NCI-H2227 treated with DMSO at 0.1 percent for 48 hours (cell line): Measurements from ENCODE around the gene NOD1.
"Not testable (repeated sequence)": the region's sequence is repeated elsewhere in the genome, so short reads cannot be mapped to it uniquely, and the experiment has no call there.

ENCODE experiments used
- DNase-seq: peaks from one replicate; lab custom pipeline; 2025; lab: John Stamatoyannopoulos, UW

NOD1 gene

DNA sequence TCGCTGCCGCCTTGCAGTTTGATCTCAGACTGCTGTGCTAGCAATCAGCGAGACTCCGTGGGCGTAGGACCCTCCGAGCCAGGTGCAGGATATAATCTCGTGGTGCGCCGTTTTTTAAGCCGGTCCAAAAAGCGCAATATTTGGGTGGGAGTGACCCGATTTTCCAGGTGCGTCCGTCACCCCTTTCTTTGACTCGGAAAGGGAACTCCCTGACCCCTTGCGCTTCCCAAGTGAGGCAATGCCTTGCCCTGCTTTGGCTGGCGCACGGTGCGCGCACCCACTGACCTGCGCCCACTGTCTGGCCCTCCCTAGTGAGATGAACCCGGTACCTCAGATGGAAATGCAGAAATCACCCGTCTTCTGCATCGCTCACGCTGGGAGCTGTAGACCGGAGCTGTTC, 58.5 kb downstream of the NOD1 start:
- DNase-seq = not testable (repeated sequence)

DNA sequence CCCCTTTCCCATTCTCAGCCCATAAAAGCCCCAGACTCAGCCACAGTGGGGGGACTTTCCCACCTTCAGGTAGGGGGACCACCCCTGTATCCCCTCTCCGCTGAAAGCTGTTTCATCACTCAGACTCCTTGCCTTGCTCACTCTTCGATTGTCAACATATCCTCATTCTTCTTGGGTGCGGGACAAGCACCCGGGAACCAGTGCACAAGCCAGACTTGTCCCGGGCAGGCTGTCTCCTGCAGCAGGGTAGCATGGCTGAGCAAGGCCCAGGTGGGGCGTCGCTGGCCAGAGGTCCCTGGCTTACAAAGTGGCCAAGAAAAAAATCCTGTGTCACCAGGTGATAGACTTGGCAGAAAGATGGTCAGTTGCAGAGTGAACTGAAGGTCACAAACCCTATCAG, 64.7 kb downstream of the NOD1 start:
- DNase-seq = no peak

DNA sequence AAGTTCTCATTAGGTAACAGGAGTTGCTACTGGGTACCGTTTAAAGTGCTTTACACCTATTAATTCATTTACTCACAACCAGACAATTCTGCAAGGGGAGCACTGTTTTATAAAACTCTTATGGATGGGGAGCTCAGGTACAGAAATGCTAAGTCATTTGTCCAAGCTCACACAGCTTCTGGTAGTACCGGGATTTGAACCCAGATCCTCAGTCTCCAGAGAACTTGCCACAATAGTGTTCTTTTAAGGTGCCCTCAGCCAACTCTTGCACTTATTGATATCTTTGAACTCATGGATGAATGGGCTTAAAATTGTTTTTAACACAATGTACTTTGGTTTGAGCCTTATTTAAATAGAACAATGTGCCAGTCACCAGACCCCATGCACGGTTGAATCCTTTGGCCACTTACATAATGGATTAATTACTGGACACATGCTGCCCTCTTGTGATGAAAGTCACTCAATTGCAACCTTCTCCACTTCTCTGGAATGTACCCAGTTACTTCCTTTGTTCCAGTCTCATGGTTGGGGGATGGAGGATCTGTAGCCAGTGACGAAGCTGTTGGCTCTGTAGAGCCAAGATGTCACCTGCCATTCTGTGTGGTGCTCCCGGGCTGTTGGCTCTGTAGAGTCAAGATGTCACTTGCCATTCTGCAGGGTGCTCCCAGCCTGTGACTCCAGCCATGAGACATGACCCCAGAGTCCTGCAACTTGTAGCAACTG, 65.6 kb downstream of the NOD1 start:
- DNase-seq = no peak

DNA sequence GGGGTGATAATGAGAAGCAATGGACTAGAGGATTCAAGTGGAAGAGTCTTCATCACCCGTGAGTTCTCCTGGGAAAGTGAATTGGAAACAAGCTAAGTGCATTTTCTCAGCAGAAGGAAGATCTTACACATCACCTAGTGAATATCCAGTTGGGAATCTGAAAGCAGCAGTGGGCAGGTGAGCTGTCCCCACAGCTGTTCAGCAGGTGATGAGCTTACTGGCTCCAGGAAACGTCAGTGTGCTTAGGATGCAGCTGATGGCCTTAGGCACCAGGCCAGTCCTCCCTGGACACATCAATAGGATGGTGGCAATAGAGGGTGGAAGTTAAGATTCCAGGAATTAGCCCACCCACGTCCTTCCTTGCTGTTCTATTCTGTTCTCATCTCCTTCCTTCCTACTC, 66.7 kb downstream of the NOD1 start:
- DNase-seq = no peak

GRCh38 chr7:30411173-30411572, 67.4 kb downstream of the NOD1 start:
- DNase-seq = no peak

DNA sequence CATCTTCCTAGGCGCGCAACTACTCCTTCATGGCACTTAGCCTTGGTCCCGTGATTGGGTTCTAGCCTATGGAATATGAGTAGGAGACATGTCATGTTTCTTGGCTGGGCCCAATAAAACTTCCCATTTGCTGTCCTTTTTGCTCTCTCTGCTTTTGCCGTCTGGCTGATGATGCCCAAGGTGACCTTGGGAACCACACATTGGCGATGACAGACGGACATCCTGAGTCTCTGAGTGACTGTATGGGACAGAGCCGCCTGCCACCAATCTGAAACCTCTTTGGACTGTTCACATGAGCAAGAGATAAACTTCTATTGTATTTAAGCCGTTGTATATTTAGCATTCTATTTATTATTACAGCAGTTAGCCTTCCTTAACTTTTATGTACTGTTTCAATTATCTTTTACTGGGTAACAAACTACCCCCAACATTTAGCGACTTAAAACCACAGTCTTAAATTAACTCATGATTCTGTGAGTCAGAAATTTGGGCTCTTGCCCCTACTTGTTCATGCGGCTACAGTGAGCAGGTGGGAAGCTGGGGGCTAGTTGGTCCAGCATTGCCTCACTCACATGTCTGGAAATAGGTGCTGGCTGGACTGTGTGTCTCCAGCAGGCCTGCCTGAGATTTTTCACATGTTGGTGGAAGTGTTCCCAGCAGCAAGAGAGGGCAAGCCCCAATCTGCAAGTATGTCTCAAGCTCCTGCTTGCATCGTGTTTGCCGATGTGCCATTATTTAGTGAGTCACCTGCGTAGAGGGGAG, 71.7 kb downstream of the NOD1 start:
- no peak for DNase-seq

- no peak for DNase-seq
Measured at GRCh38 chr7:30405179-30405578, 73.4 kb downstream of the NOD1 start.

DNA sequence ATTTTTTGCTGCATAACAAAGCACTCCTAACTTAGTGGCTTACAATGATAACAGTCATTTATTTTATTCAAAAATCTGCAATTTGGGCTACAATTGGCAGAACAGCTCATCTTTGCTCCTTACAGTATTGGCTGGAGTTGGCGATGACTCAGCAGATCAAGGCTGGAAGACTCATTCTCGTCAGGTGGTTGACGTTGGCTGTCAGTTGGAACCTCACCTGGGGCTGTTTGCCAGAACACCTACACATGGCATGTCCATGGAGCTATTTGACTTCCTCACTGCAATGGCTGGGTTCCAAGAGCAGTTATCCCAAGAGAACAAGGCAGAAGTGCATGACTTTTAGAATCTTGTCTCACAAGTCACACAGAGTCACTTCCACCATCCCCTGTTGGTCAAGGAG, 75.1 kb downstream of the NOD1 start:
- DNase-seq = no peak

- DNase-seq = peak; percentile 23
Measured at GRCh38 chr7:30396389-30396788, 82.2 kb downstream of the NOD1 start.

GRCh38 chr7:30395676-30396075, 82.9 kb downstream of the NOD1 start:
- no peak for DNase-seq

DNA sequence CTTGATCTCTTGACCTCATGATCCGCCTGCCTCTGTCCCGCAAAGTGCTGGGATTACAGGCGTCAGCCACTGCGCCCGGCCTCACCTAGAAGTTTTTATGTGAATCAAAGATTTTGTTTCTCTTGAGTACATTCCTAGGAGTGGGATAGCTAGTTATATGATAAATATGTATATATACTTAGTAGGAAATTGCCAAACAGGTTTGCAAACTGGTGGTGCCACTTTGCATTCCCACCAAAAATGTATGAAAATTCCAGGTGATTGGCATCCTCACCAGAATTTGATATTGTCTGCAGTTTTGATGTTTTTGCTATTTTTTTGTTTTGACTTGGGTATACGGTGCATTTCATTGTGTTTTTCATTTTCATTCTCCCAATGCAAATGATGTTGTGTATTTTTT, 86.8 kb downstream of the NOD1 start:
- no peak for DNase-seq

- DNase-seq = no peak
Measured at GRCh38 chr7:30390736-30391636, 87.6 kb downstream of the NOD1 start.

- DNase-seq = no peak
Measured at GRCh38 chr7:30389791-30390190, 88.8 kb downstream of the NOD1 start.

DNA sequence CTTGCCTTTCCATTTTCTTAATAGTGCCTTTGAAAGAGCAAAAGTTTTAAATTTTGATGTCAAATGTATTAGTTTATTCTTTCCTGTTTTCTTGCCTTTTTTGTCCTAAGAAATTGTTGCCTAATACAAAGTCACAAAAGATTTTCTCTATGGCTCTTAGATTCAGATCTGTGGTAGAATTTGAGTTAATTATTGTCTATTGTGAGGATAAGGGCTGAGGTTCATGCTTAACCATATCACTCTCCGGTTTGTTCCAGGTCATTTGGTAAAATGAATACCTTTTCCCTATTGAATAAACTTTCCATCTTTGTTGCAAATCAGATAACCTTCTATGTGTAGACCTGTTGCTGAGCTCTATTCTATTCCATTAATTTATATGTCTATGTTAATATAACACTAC, 96.0 kb downstream of the NOD1 start:
- DNase-seq = no peak

DNA sequence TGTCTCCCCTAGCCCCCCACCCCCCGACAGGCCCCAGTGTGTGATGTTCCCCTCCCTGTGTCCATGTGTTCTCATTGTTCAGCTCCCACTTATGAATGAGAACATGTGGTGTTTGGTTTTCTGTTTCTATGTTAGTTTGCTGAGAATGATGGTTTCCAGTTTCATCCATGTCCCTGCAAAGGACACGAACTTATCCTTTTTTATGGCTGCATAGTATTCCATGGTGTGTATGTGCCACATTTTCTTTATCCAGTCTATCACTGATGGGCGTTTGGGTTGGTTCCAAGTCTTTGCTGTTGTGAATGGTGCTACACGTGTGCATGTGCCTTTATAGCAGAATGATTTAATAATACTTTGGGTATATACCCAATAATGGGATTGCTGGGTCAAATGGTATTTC, 97.8 kb downstream of the NOD1 start:
- DNase-seq = not testable (repeated sequence)

- DNase-seq = no peak
Measured at GRCh38 chr7:30380294-30380693, 98.3 kb downstream of the NOD1 start.

- DNase-seq = no peak
Measured at GRCh38 chr7:30379741-30380140, 98.8 kb downstream of the NOD1 start.

- DNase-seq = no peak
Measured at GRCh38 chr7:30379131-30379530, 99.5 kb downstream of the NOD1 start.

GRCh38 chr7:30378275-30378674, 100.3 kb downstream of the NOD1 start:
- DNase-seq = no peak
